ENCODE measurements around the gene ZBTB9.

GRCh38 chr6:33434961-33435360, 19.4 kb upstream of the ZBTB9 start:
- TF ChIP-seq, protein P1, sequence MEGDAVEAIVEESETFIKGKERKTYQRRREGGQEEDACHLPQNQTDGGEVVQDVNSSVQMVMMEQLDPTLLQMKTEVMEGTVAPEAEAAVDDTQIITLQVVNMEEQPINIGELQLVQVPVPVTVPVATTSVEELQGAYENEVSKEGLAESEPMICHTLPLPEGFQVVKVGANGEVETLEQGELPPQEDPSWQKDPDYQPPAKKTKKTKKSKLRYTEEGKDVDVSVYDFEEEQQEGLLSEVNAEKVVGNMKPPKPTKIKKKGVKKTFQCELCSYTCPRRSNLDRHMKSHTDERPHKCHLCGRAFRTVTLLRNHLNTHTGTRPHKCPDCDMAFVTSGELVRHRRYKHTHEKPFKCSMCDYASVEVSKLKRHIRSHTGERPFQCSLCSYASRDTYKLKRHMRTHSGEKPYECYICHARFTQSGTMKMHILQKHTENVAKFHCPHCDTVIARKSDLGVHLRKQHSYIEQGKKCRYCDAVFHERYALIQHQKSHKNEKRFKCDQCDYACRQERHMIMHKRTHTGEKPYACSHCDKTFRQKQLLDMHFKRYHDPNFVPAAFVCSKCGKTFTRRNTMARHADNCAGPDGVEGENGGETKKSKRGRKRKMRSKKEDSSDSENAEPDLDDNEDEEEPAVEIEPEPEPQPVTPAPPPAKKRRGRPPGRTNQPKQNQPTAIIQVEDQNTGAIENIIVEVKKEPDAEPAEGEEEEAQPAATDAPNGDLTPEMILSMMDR (IDR thresholded peaks at IDR 0.05; ENCODE audit: poor library complexity) = no peak
- TF ChIP-seq EZH2phosphoT487 (IDR thresholded peaks at IDR 0.05; ENCODE audit: low read depth, severe bottlenecking, unreplicated experiment) = no peak
- TF ChIP-seq EZH2 (IDR thresholded peaks at IDR 0.05; ENCODE audit: borderline replicate concordance) = no peak
